ENCODE measurements around the gene ANKZF1. TPM values are rescaled to one million over a fixed set of nuclear protein-coding genes. Genes with fewer than 3 reads are reported as not detected.

Gene ANKZF1
- total RNA-seq, 4 donors from 2014 or later = 13.5 to 77.4 (median 22.7) TPM

DNA sequence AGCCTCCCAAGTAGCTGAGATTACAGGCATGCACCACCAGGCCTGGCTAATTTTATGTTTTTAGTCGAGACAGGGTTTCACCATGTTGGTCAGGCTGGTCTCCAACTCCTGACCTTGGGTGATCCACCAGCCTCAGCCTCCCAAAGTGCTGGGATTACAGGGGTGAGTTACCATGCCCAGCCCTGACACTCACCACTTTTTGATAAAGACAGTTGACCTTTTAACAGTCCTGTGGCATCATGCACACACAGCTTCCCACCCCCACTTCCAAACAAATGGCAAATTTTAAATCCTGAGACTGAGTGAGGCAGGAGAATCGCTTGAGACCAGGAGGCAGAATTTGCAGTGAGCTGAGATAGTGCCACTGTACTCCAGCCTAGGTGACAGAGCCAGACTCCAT, 43.4 kb downstream of the ANKZF1 start:
- TF ChIP-seq, protein P1, sequence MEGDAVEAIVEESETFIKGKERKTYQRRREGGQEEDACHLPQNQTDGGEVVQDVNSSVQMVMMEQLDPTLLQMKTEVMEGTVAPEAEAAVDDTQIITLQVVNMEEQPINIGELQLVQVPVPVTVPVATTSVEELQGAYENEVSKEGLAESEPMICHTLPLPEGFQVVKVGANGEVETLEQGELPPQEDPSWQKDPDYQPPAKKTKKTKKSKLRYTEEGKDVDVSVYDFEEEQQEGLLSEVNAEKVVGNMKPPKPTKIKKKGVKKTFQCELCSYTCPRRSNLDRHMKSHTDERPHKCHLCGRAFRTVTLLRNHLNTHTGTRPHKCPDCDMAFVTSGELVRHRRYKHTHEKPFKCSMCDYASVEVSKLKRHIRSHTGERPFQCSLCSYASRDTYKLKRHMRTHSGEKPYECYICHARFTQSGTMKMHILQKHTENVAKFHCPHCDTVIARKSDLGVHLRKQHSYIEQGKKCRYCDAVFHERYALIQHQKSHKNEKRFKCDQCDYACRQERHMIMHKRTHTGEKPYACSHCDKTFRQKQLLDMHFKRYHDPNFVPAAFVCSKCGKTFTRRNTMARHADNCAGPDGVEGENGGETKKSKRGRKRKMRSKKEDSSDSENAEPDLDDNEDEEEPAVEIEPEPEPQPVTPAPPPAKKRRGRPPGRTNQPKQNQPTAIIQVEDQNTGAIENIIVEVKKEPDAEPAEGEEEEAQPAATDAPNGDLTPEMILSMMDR (IDR thresholded peaks at IDR 0.05) = no peak
- ATAC-seq (ENCODE audit: low FRiP score) (no peak), DNase-seq (ENCODE audit: low spot score) (no peak)

DNA sequence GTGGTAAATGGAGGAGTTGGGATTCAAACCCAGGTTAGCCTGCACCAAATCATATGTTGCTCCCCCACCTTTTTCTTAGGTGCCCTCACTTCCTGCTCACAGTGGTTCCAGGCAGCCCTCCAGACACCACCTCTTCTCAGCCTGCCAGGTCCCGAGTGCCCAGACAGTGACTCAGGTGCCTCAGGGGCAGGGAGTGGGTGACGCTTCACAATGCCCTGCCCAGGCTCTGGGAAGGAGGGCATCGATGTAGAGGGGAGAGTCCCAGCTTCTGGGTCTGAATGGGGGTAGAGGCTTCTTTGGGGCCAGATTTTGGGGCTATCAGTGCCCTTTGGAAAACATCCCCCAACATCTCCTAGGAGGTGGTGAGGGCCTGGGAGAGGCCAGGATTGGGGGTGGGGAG, 44.3 kb downstream of the ANKZF1 start:
- TF ChIP-seq, protein P1 (IDR thresholded peaks at IDR 0.05) = no peak
- ATAC-seq (ENCODE audit: low FRiP score) = no peak
- no peak for DNase-seq (ENCODE audit: low spot score)

DNA sequence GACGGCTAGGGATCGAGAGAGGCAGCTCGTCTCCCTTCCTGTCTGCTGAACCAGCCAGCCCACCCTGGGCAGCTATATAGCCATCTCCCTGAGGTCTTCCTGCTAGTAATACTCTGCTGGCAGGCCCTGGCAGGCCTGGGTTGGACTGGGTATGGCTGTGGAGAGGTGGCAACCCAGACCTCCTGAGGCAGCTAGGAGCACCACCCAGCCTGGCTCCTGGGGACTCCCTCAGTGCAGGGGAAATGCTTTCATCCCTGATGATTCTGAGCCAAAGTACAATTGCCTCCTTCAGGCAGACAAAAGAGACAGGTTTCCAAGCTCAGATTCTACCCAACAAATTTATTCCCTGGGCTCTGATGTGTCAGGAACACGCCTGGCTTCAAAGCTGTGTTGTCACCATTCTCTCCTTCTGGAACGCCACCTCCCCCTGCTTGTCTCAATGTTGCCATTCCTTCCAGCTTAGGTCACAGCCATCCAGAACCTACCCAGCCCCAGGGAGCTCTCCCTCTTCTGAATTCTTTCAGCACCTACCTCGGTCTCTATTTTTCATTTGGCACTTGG, 44.8 kb downstream of the ANKZF1 start:
- TF ChIP-seq, protein P1 (IDR thresholded peaks at IDR 0.05) = no peak
- DNase-seq (ENCODE audit: low spot score) (no peak), ATAC-seq (ENCODE audit: low FRiP score) (no peak)

DNA sequence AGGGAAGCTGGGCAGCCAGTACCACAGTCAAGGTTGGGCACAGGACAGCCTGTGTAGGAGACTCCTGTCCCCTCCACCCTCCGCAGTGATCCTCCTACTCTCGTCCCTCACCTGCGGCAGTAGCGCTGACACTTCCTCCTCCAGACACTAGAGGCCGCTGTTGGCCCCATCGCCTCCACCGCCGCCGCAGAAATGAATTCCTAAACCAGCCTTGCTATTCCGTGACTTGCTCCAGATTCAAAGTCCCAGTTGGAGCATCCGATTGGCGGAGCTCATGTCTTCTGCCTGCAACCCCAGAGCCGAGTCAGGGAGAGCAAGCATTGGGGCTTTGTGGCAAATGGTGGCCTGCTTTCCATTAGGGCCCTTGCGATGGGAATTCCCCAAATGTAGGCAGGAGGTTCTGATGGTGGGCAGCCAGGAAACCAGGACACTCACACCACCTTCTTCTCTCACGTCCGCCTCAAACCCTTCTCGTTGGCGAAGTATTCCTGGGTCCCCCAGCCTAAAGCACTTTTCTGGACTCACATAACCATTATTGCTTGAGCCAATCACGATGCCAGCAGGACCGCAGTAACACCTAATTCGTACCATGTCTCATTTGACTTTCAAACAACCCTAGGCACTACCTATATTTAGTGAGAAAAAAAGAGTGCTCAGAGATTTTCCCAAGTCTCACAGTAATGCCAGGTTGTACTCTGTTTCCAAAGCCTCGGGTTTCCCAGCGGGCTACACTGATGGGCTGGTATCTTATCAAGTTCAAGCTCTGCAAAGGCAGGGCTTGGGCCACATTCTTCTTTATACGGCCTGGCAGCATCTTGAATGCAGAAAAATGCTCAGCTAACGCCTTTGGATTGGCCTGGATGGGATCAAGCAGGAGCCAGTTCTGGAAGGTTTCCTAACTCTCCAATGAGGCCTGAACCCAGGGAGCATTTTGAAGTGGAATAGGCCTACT, 48.4 kb downstream of the ANKZF1 start:
- TF ChIP-seq, protein P1 (IDR thresholded peaks at IDR 0.05) = peak in 1 of 3 donors; percentile 83
- peak; percentile 68 for DNase-seq (ENCODE audit: low spot score)
- peak; percentile 15 for ATAC-seq (ENCODE audit: low FRiP score)

DNA sequence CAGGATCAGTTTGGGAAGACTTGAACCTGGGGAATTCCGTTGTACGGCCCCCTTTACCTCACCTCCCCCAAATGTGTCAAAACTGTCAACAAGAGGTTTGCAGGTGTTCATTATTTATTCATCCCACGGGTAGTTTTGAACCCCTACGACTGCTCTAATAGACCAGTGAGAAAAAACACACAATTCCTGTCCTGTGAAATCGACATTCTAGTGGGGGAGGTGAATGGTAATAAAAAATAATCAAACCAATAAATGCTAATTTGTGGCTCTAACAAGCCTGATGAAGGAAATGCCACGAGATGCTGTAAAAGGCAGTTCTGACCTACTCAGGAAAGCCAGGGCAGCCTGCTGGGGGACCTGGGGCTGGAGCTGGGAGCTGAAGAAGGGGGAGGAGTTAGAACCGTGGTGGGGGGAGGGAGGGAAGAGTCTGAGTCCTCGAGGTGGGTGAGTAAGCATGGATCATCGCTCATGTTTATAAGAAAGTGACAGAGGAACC, 49.1 kb downstream of the ANKZF1 start:
- ATAC-seq (ENCODE audit: low FRiP score) (no peak), DNase-seq (ENCODE audit: low spot score) (no peak)
- TF ChIP-seq, protein P1 (IDR thresholded peaks at IDR 0.05) = no peak

DNA sequence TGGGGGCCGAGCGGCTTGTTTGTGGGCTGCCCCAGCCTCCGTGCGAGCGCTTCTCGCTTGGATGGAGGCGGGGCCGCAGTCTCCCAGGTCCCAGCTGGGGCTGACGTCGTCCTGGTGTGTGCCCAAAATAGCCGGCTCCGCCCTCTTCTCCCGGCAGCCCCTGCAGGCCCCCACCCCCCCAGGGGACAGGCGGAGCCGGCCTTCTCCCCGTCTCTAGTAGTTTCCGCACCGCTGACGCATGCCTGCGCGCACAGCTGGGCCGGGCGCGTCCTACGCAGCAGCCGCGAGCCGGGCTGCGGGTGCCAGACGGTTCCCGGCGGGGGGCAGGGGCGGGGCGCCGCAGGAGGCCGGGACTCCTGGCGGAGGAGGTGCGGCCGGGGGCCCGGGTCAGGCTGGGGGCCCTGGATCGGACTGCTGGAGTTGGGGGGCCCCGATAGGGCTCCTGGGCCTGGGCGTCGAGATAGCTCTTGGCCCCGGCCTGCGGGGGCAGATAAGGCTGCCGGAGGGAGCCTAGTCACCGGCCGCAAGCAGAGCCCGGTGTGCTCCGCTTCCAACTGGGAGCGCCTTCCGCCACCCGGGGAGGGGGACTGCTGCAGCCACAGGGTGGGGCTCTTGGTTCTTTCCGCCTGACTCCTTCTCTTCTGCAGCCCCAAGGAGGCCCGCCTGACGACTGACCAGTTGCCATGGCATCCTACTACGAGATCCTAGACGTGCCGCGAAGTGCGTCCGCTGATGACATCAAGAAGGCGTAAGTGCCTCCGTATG, 49.7 kb downstream of the ANKZF1 start, which contains the start of gene DNAJB2:
DNAJB2 (plus strand) TSS at position 216 of the 765 bp plus-strand sequence; CDS start at position 684, 468 bp downstream.
- peak; percentile 96 for ATAC-seq (ENCODE audit: low FRiP score)
- TF ChIP-seq, protein P1 (IDR thresholded peaks at IDR 0.05) = no peak
- peak; percentile 91 for DNase-seq (ENCODE audit: low spot score)
